ENCODE results near the gene FGF1.
"Not testable (repeated sequence)": the region's sequence is repeated elsewhere in the genome, so short reads cannot be mapped to it uniquely, and the experiment has no call there.

The FGF1 gene

DNA sequence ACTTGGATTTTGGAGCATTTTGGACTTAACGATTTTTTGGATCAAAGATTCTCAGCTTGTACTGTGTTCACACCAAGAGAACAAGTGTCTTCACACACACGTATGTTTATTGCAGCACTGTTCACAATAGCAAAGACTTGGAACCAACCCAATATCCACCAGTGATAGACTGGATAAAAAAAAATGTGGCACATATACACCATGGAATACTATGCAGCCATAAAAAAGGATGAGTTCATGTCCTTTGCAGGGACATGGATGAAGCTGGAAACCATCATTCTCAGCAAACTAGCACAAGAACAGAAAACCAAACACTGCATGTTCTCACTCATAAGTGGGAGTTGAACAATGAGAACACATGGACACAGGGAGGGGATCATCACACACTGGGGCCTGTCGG, 37.8 kb downstream of the FGF1 start:
- not testable (repeated sequence) for H3K9me3 ChIP-seq (ENCODE audit: control insufficient read depth, low read length); H3K4me3 ChIP-seq (ENCODE audit: low read length); H3K36me3 ChIP-seq (ENCODE audit: control insufficient read depth, insufficient read depth, low read length); H3K4me1 ChIP-seq (ENCODE audit: control insufficient read depth, insufficient read depth, low read length); H3K27me3 ChIP-seq (ENCODE audit: control insufficient read depth, insufficient read depth, low read length); H3K9ac ChIP-seq (ENCODE audit: low read length)

DNA sequence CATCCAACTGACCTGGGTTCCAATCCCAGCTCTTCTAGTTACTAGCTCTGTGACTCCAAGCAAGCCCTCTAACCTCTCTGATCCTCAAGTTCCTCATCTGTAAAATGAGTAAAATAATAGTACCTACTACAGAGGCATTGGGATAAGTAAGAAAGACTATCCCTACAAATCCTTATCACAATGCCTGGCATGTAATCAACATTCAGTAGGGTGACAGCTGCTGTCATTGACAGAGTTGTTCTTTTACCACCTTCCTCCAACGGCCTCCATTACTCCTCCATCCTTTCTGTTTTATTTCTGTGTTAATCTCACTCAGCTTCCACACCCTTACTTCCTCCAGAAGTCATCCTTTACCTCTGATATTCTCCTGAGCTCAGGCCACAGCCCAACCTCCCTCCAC, 40.4 kb downstream of the FGF1 start:
- no peaks in the 10 kb centered on the region for H3K4me1 ChIP-seq (ENCODE audit: control insufficient read depth, insufficient read depth, low read length)
- no peaks in the 10 kb centered on the region for H3K36me3 ChIP-seq (ENCODE audit: control insufficient read depth, insufficient read depth, low read length)
- H3K4me3 ChIP-seq (ENCODE audit: low read length), result no peak overlapping the region
- no peaks in the 10 kb centered on the region for H3K27me3 ChIP-seq (ENCODE audit: control insufficient read depth, insufficient read depth, low read length)
- no peaks in the 10 kb centered on the region for H3K9me3 ChIP-seq (ENCODE audit: control insufficient read depth, low read length)
- no peak overlapping the region for H3K9ac ChIP-seq (ENCODE audit: low read length)

DNA sequence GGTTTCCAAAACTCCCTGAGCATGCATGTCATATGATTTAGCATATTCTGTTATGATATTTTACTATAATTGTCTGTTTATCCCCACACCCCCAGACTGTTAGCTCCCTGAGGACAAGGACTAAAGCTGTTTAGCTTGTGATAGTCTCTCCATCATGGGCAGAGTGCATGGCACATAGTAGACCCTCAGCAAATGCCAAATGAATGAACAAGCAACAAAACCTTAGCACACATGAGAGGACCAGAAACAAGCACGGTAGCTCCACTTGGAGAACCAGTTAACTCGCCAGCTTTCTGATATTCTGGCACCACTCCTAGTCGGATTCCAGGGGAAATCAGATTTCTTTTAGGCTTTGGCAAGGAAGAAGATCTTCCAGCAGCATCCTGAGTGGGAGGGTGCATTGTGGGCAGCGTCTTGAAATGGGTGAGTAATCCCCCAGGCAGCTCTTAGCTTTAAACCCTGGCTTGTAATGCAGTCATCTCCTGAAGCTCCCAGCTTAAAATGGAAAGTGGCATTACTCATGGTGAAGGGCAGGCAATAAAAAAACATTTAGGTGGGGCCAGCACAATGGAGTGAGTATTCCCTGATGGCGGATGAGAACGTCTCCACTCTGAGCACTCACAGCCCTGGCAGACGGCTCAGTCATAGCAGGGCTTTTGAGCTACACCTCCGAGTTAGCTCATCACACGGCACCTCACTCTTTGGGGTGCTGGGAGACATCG, 41.1 kb downstream of the FGF1 start:
- no peaks in the 10 kb centered on the region for H3K9me3 ChIP-seq (ENCODE audit: control insufficient read depth, low read length)
- H3K4me3 ChIP-seq (ENCODE audit: low read length), result no peak overlapping the region
- H3K36me3 ChIP-seq (ENCODE audit: control insufficient read depth, insufficient read depth, low read length), result no peaks in the 10 kb centered on the region
- no peaks in the 10 kb centered on the region for H3K27me3 ChIP-seq (ENCODE audit: control insufficient read depth, insufficient read depth, low read length)
- no peaks in the 10 kb centered on the region for H3K4me1 ChIP-seq (ENCODE audit: control insufficient read depth, insufficient read depth, low read length)
- H3K9ac ChIP-seq (ENCODE audit: low read length), result no peak overlapping the region

DNA sequence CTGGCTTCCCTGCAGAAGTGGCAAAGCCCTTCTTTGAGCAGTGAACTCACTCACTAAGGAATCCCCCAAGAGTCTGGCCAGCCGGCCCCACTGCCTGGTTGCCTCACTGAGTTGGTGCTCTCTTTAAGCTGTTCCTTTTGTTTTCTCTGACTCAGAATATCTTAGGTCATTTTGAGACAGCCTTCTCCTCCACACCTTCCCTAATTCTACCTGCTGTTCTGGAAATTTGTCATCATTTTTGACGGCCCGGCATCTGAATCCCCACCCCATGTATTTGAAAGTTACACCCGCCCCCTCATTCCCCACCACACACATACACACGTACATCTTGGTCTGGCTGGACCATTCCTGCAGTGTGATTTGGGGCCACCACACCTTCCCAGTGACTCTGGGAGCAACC, 41.8 kb downstream of the FGF1 start:
- Histone ChIP-seq H3K9ac (ENCODE audit: low read length) (no peak overlapping the region), H3K4me1 (ENCODE audit: control insufficient read depth, insufficient read depth, low read length) (no peaks in the 10 kb centered on the region), H3K27me3 (ENCODE audit: control insufficient read depth, insufficient read depth, low read length) (no peaks in the 10 kb centered on the region), H3K9me3 (ENCODE audit: control insufficient read depth, low read length) (no peaks in the 10 kb centered on the region), H3K36me3 (ENCODE audit: control insufficient read depth, insufficient read depth, low read length) (no peaks in the 10 kb centered on the region), H3K4me3 (ENCODE audit: low read length) (no peak overlapping the region)

DNA sequence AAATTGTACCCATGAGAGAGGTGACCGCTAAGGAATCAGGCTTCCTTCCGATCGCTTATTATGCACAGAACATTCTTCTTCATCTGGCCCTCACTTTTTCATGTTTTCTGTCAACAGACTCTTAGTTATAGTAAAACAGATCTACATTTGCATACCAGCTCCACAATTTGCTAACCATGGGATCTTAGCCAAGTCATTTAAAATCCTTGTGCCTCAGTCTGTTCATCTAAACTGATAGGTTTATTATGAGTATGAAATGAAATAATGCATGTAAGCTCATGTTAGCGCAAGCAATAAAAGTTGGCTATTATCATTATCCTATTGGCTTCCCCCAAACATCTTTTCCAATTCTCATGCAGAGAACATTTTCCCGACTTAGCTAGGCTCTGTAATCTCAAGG, 42.3 kb downstream of the FGF1 start:
- Histone ChIP-seq H3K4me3 (ENCODE audit: low read length) (no peak overlapping the region), H3K9ac (ENCODE audit: low read length) (no peak overlapping the region), H3K36me3 (ENCODE audit: control insufficient read depth, insufficient read depth, low read length) (no peaks in the 10 kb centered on the region), H3K9me3 (ENCODE audit: control insufficient read depth, low read length) (no peaks in the 10 kb centered on the region), H3K4me1 (ENCODE audit: control insufficient read depth, insufficient read depth, low read length) (no peaks in the 10 kb centered on the region), H3K27me3 (ENCODE audit: control insufficient read depth, insufficient read depth, low read length) (no peaks in the 10 kb centered on the region)

DNA sequence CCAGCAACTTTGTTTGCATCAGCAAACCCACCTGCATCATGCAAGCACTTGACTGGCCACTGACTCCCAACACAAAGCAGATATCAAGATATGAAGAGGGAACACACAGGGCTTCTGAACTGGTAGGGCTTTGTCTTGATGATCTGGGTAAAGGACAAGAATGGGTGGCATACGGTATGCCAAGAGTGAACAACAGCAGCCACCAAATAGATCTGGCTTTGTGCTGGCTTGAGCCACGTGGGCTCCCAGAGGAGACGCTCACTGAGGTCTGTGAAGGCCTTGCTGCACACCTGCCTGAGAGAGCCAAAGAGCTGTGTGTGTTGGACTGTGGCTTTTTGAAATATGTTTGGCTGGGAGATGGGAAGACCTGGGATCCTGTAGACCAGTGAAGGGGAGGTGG, 43.5 kb downstream of the FGF1 start:
- Histone ChIP-seq H3K9ac (ENCODE audit: low read length) (no peak overlapping the region), H3K36me3 (ENCODE audit: control insufficient read depth, insufficient read depth, low read length) (no peaks in the 10 kb centered on the region), H3K4me3 (ENCODE audit: low read length) (no peak overlapping the region), H3K27me3 (ENCODE audit: control insufficient read depth, insufficient read depth, low read length) (no peaks in the 10 kb centered on the region), H3K4me1 (ENCODE audit: control insufficient read depth, insufficient read depth, low read length) (no peaks in the 10 kb centered on the region), H3K9me3 (ENCODE audit: control insufficient read depth, low read length) (no peaks in the 10 kb centered on the region)

DNA sequence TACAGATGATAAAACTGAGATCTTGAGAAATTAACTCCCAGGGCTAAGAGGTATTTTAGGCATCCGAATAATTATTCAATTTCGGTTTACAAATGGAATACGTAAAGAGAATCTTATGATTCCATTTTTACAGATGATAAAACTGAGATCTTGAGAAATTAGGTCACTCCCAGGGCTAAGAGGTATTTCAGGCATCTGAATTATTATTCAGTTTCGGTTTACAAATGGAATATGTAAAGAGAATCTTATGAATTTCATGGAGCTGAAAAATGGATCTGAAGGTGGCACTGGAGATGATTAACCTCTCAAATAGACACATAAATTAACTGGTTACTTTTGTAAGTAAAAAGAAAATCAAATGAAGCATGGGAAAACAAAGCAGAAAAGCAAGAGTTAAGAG, 44.2 kb downstream of the FGF1 start:
- H3K27me3 ChIP-seq (ENCODE audit: control insufficient read depth, insufficient read depth, low read length), result no peaks in the 10 kb centered on the region
- H3K4me3 ChIP-seq (ENCODE audit: low read length), result no peak overlapping the region
- H3K9ac ChIP-seq (ENCODE audit: low read length), result no peak overlapping the region
- no peaks in the 10 kb centered on the region for H3K4me1 ChIP-seq (ENCODE audit: control insufficient read depth, insufficient read depth, low read length)
- H3K36me3 ChIP-seq (ENCODE audit: control insufficient read depth, insufficient read depth, low read length), result no peaks in the 10 kb centered on the region
- H3K9me3 ChIP-seq (ENCODE audit: control insufficient read depth, low read length), result no peaks in the 10 kb centered on the region

DNA sequence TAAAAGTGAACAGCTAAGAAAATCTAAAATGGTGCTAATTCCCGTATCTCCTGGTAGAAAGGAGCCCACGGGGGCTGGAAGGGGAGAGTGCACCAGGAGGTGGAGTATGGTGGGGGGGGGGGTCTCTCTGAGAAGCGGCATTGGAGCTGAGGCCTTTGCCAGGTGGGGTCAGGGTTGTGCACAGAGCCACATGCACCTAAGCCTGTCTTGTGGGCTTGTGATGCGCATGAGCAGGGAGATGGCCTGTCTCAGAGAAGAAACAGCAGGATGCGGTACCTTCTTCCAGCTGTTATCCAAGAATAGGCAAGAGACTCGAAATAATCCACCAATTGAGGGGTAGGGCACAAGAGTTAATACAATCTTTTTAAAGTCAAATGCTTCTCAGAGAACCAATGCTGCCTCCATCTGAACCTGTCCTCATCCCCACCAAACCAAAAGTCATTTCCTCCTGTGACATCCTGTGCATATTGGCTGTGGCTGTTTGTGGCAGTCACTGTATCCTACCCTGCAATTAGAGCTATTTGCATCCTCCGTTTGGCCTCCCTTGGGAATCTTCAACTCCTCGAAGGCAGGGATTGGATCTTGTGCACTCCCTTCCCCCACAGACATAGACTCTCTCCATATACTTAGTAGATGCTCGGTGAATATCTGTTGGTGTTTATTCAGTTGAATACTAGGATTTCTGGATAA, 45.4 kb downstream of the FGF1 start:
- no peak overlapping the region for H3K4me3 ChIP-seq (ENCODE audit: low read length)

DNA sequence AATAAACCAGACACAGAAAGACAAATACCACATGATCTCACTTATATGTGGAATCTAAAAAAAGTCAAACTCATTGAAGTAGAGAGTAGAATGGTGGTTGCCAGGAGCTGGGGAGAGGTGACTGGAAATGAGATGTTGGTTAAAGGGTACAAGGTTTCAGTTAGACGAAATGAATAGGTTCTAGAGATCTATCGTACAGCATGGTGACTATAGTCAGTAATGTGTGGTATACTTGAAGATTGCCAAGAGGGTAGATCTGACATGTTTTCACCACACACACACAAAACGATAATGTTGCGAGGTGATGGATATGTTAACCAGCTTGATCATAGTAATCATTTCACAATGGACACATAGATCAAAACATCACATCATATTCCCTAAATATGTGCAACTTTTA, 46.4 kb downstream of the FGF1 start:
- H3K4me3 ChIP-seq (ENCODE audit: low read length), result no peak overlapping the region
- H3K27me3 ChIP-seq (ENCODE audit: control insufficient read depth, insufficient read depth, low read length), result no peaks in the 10 kb centered on the region
- H3K36me3 ChIP-seq (ENCODE audit: control insufficient read depth, insufficient read depth, low read length), result no peaks in the 10 kb centered on the region
- H3K9me3 ChIP-seq (ENCODE audit: control insufficient read depth, low read length), result no peaks in the 10 kb centered on the region
- no peaks in the 10 kb centered on the region for H3K4me1 ChIP-seq (ENCODE audit: control insufficient read depth, insufficient read depth, low read length)
- H3K9ac ChIP-seq (ENCODE audit: low read length), result no peak overlapping the region

More for the DNA sequence above, 45.4 kb downstream of the FGF1 start:
- H3K27me3 ChIP-seq (ENCODE audit: control insufficient read depth, insufficient read depth, low read length), result no peaks in the 10 kb centered on the region
- H3K9ac ChIP-seq (ENCODE audit: low read length), result no peak overlapping the region
- no peaks in the 10 kb centered on the region for H3K9me3 ChIP-seq (ENCODE audit: control insufficient read depth, low read length)
- H3K36me3 ChIP-seq (ENCODE audit: control insufficient read depth, insufficient read depth, low read length), result no peaks in the 10 kb centered on the region
- H3K4me1 ChIP-seq (ENCODE audit: control insufficient read depth, insufficient read depth, low read length), result no peaks in the 10 kb centered on the region

DNA sequence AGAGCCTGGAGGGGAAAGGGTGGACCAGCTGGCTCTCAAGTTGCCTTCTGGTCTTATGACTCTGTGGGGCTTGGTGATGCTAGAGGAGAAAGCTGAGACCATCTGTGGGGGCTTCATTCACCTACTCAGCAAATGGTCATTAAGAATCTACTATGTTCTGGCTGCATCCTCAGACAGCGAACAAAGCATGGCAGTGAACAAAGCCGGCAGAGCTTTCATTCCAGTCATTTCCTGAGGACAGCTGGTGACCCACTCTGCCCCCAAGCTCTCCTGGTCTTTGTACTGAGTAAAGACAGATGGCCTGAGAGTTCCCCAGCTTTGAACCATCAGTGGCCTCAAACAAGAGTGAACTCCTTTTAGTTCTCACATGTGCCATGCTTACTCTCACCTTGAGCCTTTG, 48.0 kb downstream of the FGF1 start:
- Histone ChIP-seq H3K9ac (ENCODE audit: low read length) (no peak overlapping the region), H3K4me3 (ENCODE audit: low read length) (no peak overlapping the region), H3K9me3 (ENCODE audit: control insufficient read depth, low read length) (no peaks in the 10 kb centered on the region), H3K4me1 (ENCODE audit: control insufficient read depth, insufficient read depth, low read length) (no peaks in the 10 kb centered on the region), H3K36me3 (ENCODE audit: control insufficient read depth, insufficient read depth, low read length) (no peaks in the 10 kb centered on the region), H3K27me3 (ENCODE audit: control insufficient read depth, insufficient read depth, low read length) (no peaks in the 10 kb centered on the region)

DNA sequence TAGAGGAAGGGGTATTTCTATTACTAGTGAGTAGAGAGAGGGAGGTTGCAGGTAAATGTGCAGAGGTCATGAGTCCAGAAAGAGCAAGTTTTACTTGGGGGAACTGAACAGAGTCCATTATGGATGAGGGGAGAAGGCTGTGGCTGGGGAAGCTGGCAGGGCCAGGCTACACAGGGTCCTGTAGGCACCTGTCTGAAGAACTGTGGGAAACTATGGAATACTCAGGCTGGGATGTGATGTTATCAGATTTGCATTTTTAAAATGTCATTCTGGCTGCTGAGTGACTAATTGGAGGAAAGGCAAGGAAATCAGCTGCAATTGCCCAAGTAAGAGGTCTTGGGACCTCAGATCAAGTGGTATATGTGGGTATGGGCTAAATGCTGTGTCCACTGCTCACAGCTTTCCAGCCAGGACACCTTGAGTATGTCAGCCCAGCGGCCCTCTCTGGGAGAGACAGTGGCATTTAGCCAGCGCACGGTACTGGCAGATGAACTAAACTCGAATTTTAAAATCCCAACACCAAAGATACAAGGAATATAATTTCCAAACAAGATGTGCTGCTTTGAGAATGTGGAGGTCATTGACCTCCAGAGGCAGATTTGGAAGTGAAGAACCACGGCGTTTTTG, 49.1 kb downstream of the FGF1 start:
- H3K9ac ChIP-seq (ENCODE audit: low read length), result no peak overlapping the region
- H3K9me3 ChIP-seq (ENCODE audit: control insufficient read depth, low read length), result no peaks in the 10 kb centered on the region
- H3K36me3 ChIP-seq (ENCODE audit: control insufficient read depth, insufficient read depth, low read length), result no peaks in the 10 kb centered on the region
- H3K27me3 ChIP-seq (ENCODE audit: control insufficient read depth, insufficient read depth, low read length), result no peaks in the 10 kb centered on the region
- H3K4me3 ChIP-seq (ENCODE audit: low read length), result no peak overlapping the region
- no peaks in the 10 kb centered on the region for H3K4me1 ChIP-seq (ENCODE audit: control insufficient read depth, insufficient read depth, low read length)

DNA sequence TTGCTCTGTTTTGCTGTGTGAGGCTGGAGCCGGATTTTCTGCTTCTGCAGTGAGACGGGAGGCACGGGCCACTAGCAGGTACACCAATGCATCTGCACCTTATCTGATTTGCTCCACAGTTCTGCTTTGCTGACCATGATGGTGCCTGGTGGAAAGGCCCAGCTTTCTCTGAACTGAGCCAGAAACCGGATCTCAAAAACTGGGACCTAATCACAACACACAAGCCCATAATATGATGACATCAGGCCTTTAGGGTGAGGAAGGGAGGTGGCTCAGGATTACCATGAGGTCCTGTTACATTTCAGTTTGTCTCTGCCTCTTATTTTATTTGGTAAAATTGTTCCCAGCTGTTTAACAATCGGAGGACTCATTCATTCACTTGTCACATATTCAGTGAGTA, 49.8 kb downstream of the FGF1 start:
- no peaks in the 10 kb centered on the region for H3K27me3 ChIP-seq (ENCODE audit: control insufficient read depth, insufficient read depth, low read length)
- no peaks in the 10 kb centered on the region for H3K9me3 ChIP-seq (ENCODE audit: control insufficient read depth, low read length)
- no peak overlapping the region for H3K9ac ChIP-seq (ENCODE audit: low read length)
- H3K36me3 ChIP-seq (ENCODE audit: control insufficient read depth, insufficient read depth, low read length), result no peaks in the 10 kb centered on the region
- H3K4me1 ChIP-seq (ENCODE audit: control insufficient read depth, insufficient read depth, low read length), result no peaks in the 10 kb centered on the region
- H3K4me3 ChIP-seq (ENCODE audit: low read length), result no peak overlapping the region

All from mucosa of stomach (tissue), 1 donor.